IMR-90 (cell line): ENCODE data around the gene KCNMA1. TPM values are rescaled to one million over a fixed set of nuclear protein-coding genes. Genes with fewer than 3 reads are reported as not detected.

Experiments used
- ATAC-seq: fragments of 200-7000 bp; cut with Tn5 transposase; 2 replicates; pipeline ENCODE4 v1.9.1; 2020; ENCODE audit warnings: low read depth, mild to moderate bottlenecking, moderate library complexity
- BruUV-seq: library from RNA; stranded (reverse); fragments of 400-500 nt; replicated peaks from 2 replicates; lab custom pipeline; 2021; lab: Mats Ljungman, UMichigan
- CTCF ChIA-PET: fragments of 300-600 bp; formaldehyde crosslinking; extraction: SDS; loops from one replicate; lab custom pipeline; 2021; ENCODE audit warnings: antibody characterized with exemption; lab: Yijun Ruan, JAX
- POLR2A ChIA-PET: fragments of 300-600 bp; sonication (Branson Sonifier 250); formaldehyde crosslinking; loops from one replicate; lab custom pipeline; 2022; ENCODE audit warnings: antibody characterized with exemption; ENCODE audit not compliant: unreplicated experiment; lab: Charles Lee
- DNase-seq: peaks from one replicate; pipeline ENCODE4 v3.0.0; 2013
- H2AFZ ChIP-seq: replicated peaks from 2 replicates; pipeline ENCODE3; 2013; ENCODE audit warnings: low read length, mild to moderate bottlenecking; ENCODE audit not compliant: poor library complexity
- H2AK5ac ChIP-seq: 2 replicates; pipeline ENCODE4 v1.6.1; 2013; ENCODE audit warnings: low read depth, low read length, inconsistent platforms
- H2AK9ac ChIP-seq: replicated peaks from 2 replicates; pipeline ENCODE3; 2013; ENCODE audit warnings: mild to moderate bottlenecking, low read depth, low read length, moderate library complexity; ENCODE audit not compliant: poor library complexity
- H2BK120ac ChIP-seq: 2 replicates; pipeline ENCODE4 v1.6.1; 2013; ENCODE audit warnings: low read depth, low read length, inconsistent platforms
- H2BK15ac ChIP-seq: 3 replicates; pipeline ENCODE4 v1.6.1; 2013; ENCODE audit warnings: low read depth, low read length, inconsistent platforms
- H2BK20ac ChIP-seq: 2 replicates; pipeline ENCODE4 v1.6.1; 2013; ENCODE audit warnings: low read depth, mild to moderate bottlenecking, inconsistent platforms, low read length, moderate library complexity
- H2BK5ac ChIP-seq: 2 replicates; pipeline ENCODE4 v1.6.1; 2013; ENCODE audit warnings: mild to moderate bottlenecking, low read depth, low read length, inconsistent platforms; ENCODE audit not compliant: poor library complexity, severe bottlenecking
- H3K14ac ChIP-seq: replicated peaks from 2 replicates; pipeline ENCODE4 v1.6.1; 2013; ENCODE audit warnings: low read depth, low read length, inconsistent platforms
- H3K18ac ChIP-seq: 2 replicates; pipeline ENCODE4 v1.6.1; 2013; ENCODE audit warnings: low read depth, low read length, control low read depth
- H3K23ac ChIP-seq: 2 replicates; pipeline ENCODE4 v1.6.1; 2013; ENCODE audit warnings: low read depth, low read length, inconsistent platforms
- H3K27ac ChIP-seq: 2 replicates; pipeline ENCODE4 v1.5.1; 2013; ENCODE audit warnings: mild to moderate bottlenecking, control low read depth, low read length; ENCODE audit not compliant: insufficient read depth
- H3K27me3 ChIP-seq: 2 replicates; pipeline ENCODE4 v1.6.1; 2013; ENCODE audit warnings: low read length; ENCODE audit not compliant: control insufficient read depth, insufficient read depth
- H3K36me3 ChIP-seq: 2 replicates; pipeline ENCODE4 v1.6.1; 2013; ENCODE audit warnings: low read length, mixed read lengths; ENCODE audit not compliant: control insufficient read depth, insufficient read depth
- H3K4ac ChIP-seq: 2 replicates; pipeline ENCODE4 v1.6.1; 2013; ENCODE audit warnings: low read depth, low read length, inconsistent platforms
- H3K4me1 ChIP-seq: 2 replicates; pipeline ENCODE4 v1.6.1; 2013; ENCODE audit warnings: low read length, mixed read lengths; ENCODE audit not compliant: control insufficient read depth, insufficient read depth
- H3K4me2 ChIP-seq: 2 replicates; pipeline ENCODE4 v1.6.1; 2013; ENCODE audit warnings: low read depth, mild to moderate bottlenecking, control low read depth, low read length, moderate library complexity
- H3K4me3 ChIP-seq: 2 replicates; pipeline ENCODE4 v1.5.1; 2013; ENCODE audit warnings: low read depth, mild to moderate bottlenecking, control low read depth, low read length, moderate library complexity; ENCODE audit not compliant: insufficient read depth
- H3K56ac ChIP-seq: 2 replicates; pipeline ENCODE4 v1.6.1; 2013; ENCODE audit warnings: low read length, inconsistent platforms; ENCODE audit not compliant: insufficient read depth; ENCODE audit errors: extremely low read depth
- H3K79me1 ChIP-seq, 2 experiments: 2 replicates each; pipeline ENCODE4 v1.6.1; 2013; ENCODE audit warnings: low read length in 2 of 2, inconsistent platforms in 1 of 2, low read depth in 1 of 2
- H3K9ac ChIP-seq: 2 replicates; pipeline ENCODE4 v1.6.1; 2013; ENCODE audit warnings: low read depth, low read length, control low read depth
- H3K9me1 ChIP-seq: 2 replicates; pipeline ENCODE4 v1.6.1; 2013; ENCODE audit warnings: low read length, inconsistent platforms; ENCODE audit not compliant: insufficient read depth
- H3K9me3 ChIP-seq: 2 replicates; pipeline ENCODE4 v1.6.1; 2013; ENCODE audit warnings: low read length; ENCODE audit not compliant: control insufficient read depth, insufficient read depth
- H4K20me1 ChIP-seq: 2 replicates; pipeline ENCODE4 v1.6.1; 2013; ENCODE audit warnings: low read length, inconsistent platforms; ENCODE audit not compliant: insufficient read depth
- H4K5ac ChIP-seq: 2 replicates; pipeline ENCODE4 v1.6.1; 2013; ENCODE audit warnings: mild to moderate bottlenecking, low read depth, low read length, control low read depth
- H4K8ac ChIP-seq, 2 experiments: 2 replicates each; pipeline ENCODE4 v1.6.1; 2013; ENCODE audit warnings: low read depth in 2 of 2, low read length in 2 of 2, control low read depth in 1 of 2, inconsistent platforms in 1 of 2
- H4K91ac ChIP-seq: 2 replicates; pipeline ENCODE4 v1.6.1; 2013; ENCODE audit warnings: low read depth, low read length, inconsistent platforms; ENCODE audit not compliant: insufficient read depth
- ELK1 ChIP-seq: fragments of 150-350 bp; IDR thresholded peaks from 2 replicates; pipeline ENCODE4 v1.6.1; 2016; ENCODE audit warnings: low read depth, mild to moderate bottlenecking, low read length, moderate library complexity, borderline replicate concordance
- FOS ChIP-seq: fragments of 150-350 bp; IDR thresholded peaks from 2 replicates; pipeline ENCODE4 v1.6.1; 2016; ENCODE audit warnings: low read depth, low read length
- MAFK ChIP-seq: IDR thresholded peaks from 2 replicates; pipeline ENCODE4 v1.6.1; 2012; ENCODE audit warnings: low read depth, low read length, improper control_type of control experiment
- MAZ ChIP-seq: IDR thresholded peaks from 2 replicates; pipeline ENCODE4 v1.6.1; 2012; ENCODE audit warnings: low read depth, mild to moderate bottlenecking, low read length, improper control_type of control experiment, moderate library complexity, borderline replicate concordance
- NFE2L2 ChIP-seq: fragments of 150-350 bp; IDR thresholded peaks from 2 replicates; pipeline ENCODE4 v1.6.1; 2016; ENCODE audit warnings: low read depth, mild to moderate bottlenecking, low read length
- RAD21 ChIP-seq: IDR thresholded peaks from 2 replicates; pipeline ENCODE4 v1.6.1; 2012; ENCODE audit warnings: low read length, improper control_type of control experiment
- RCOR1 ChIP-seq: IDR thresholded peaks from 2 replicates; pipeline ENCODE4 v1.6.1; 2012; ENCODE audit warnings: mild to moderate bottlenecking, low read length, improper control_type of control experiment; ENCODE audit not compliant: insufficient replicate concordance
- SMC3 ChIP-seq: fragments of 150-350 bp; IDR thresholded peaks from 2 replicates; pipeline ENCODE4 v1.6.1; 2016; ENCODE audit warnings: low read depth, mild to moderate bottlenecking, antibody characterized with exemption, low read length, moderate library complexity
- USF2 ChIP-seq: fragments of 150-350 bp; IDR thresholded peaks from 2 replicates; pipeline ENCODE4 v1.6.1; 2017; ENCODE audit warnings: mild to moderate bottlenecking, antibody characterized with exemption, low read length, low read depth
- WGBS, 2 experiments: methylation state at CpG; one replicate each; pipeline versions ENCODE4 v1.1.5 to v1.1.7; 2013; ENCODE audit warnings: missing lambda C conversion rate in 2 of 2; ENCODE audit not compliant: insufficient read length in 1 of 2; ENCODE audit errors: extremely low coverage in 2 of 2; 5-methylcytosine and 5-hydroxymethylcytosine counted together
- dilution Hi-C: fragments of 300-500 bp; cut with HindIII; formaldehyde crosslinking; loops from one replicate; pipeline ENCODE4 v1.14.3; 2018; ENCODE audit warnings: low sequenced_read_pairs; ENCODE audit not compliant: unreplicated experiment
- in situ Hi-C: fragments of 300-500 bp; cut with MboI; formaldehyde crosslinking; loops from 3 replicates; pipeline ENCODE4 v1.14.3; 2019; ENCODE audit warnings: low sequenced_read_pairs, inconsistent platforms, mixed read lengths
- intact Hi-C: fragments of 100-400 bp; cut with micrococcal nuclease; formaldehyde crosslinking; loops from 2 replicates; pipeline ENCODE4 v1.10.0; 2022
- polyA plus RNA-seq, 3 experiments: library from polyadenylated mRNA; depleted of rRNA; stranded (reverse); fragments of >200 nt; gene quantifications; 2 replicates each; pipeline ENCODE4 v1.2.3, GENCODE V29; 2012; ENCODE audit warnings: low replicate concordance in 1 of 3
- total RNA-seq: library from RNA; depleted of rRNA; stranded (reverse); fragments of >200 nt; gene quantifications from 2 replicates; pipeline ENCODE4 v1.2.3, GENCODE V29; 2012

Gene KCNMA1
- total and polyA plus RNA-seq, 2 of the 4 experiments (the other 2 are of a cell fraction): 25.6 to 29.6 TPM

GRCh38 chr10:77560052-77560451 is 77.6 kb downstream of the KCNMA1 start:
- no CpG with 5 or more reads among the region's 3 CpGs for WGBS, 2 experiments
- no peak overlapping the region for H3K4me2 ChIP-seq
- intact Hi-C loops (no loop called here), in situ Hi-C loops (no loop called here), dilution Hi-C loops (no loop called here)
- H3K27ac ChIP-seq: no peak overlapping the region
- H3K14ac ChIP-seq: no peak overlapping the region
- no peak overlapping the region for H3K9ac ChIP-seq
- H2BK120ac ChIP-seq: no peak overlapping the region
- no peak for TF ChIP-seq RAD21
- TF ChIP-seq FOS: no peak
- TF ChIP-seq SMC3: no peak
- no peak for TF ChIP-seq NFE2L2
- no peak for TF ChIP-seq USF2
- no peak for TF ChIP-seq ELK1
- no peak for TF ChIP-seq RCOR1
- no peak for TF ChIP-seq MAFK
- no peak for TF ChIP-seq MAZ
- DNase-seq: no peak
- no peak overlapping the region for H3K4ac ChIP-seq
- no peaks in the 10 kb centered on the region for H3K27me3 ChIP-seq
- no peak overlapping the region for H2BK15ac ChIP-seq
- H3K56ac ChIP-seq: no peak overlapping the region
- peaks cover 20% of the 10 kb centered on the region; the same call in 1 of the 2 replicates for H3K9me1 ChIP-seq
- no peak overlapping the region for H3K23ac ChIP-seq
- no peak overlapping the region for H4K5ac ChIP-seq
- no TSS peak for BruUV-seq
- H2BK20ac ChIP-seq: no peak overlapping the region
- H4K20me1 ChIP-seq: no peaks in the 10 kb centered on the region
- no peak overlapping the region for H3K18ac ChIP-seq
- no peak overlapping the region for H2AK5ac ChIP-seq
- no peak overlapping the region for H4K91ac ChIP-seq
- no peak overlapping the region for H2AFZ ChIP-seq
- H3K79me1 ChIP-seq: peaks cover 0 to 3% of the 10 kb centered on the region in 2 experiments; a peak in 1 of 4 replicates
- H3K4me3 ChIP-seq: no peak overlapping the region
- ChIA-PET CTCF (no interaction called here), POLR2A (no interaction called here)
- peaks cover 8% of the 10 kb centered on the region for H3K4me1 ChIP-seq
- no peak overlapping the region for H2AK9ac ChIP-seq
- no peaks in the 10 kb centered on the region for H3K9me3 ChIP-seq
- H2BK5ac ChIP-seq: no peak overlapping the region
- H3K36me3 ChIP-seq: no peaks in the 10 kb centered on the region
- no peak for ATAC-seq
- H4K8ac ChIP-seq: no peak overlapping the region
